Measurements from ENCODE around the gene PLBD2. TPM values are rescaled to one million over a fixed set of nuclear protein-coding genes. Genes with fewer than 3 reads are reported as not detected.

PLBD2 gene
- total RNA-seq, 2 experiments from 2014 or later = 3.4 to 14.4 TPM

DNA sequence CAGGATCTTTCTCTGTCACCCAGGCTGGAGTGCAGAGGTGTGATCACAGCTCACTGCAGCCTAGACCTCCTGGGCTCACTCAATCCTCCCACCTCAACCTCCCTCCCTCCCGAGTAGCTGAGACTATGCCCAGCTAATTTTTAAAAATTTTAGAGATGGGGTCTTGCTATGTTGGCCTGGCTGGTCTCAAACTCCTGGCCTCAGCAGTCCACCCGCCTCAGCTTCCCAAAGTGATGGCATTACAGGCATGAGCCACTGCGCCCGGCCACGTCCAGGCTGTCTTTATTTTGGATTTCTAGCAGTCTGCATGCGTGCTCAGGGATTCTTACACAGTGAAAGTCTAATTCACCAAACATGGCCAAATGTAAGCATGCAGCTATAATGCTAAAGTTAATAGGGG is 41.3 kb upstream of the PLBD2 start:
- Histone ChIP-seq H3K9me2 (ENCODE audit: insufficient read depth, low read length) (no peaks in the 10 kb centered on the region), H3K4me2 (ENCODE audit: low read length) (no peak overlapping the region), H3K4me1 (ENCODE audit: insufficient read depth, low read length, poor library complexity, severe bottlenecking) (peaks cover 21% of the 10 kb centered on the region), H3K9me3 (ENCODE audit: low read length) (no peaks in the 10 kb centered on the region), H2AFZ (ENCODE audit: low read length) (no peak overlapping the region), H3K36me3 (ENCODE audit: insufficient read depth, low read length) (peaks cover 97% of the 10 kb centered on the region), H4K20me1 (ENCODE audit: insufficient read depth, low read length) (no peaks in the 10 kb centered on the region), H3K4me3 (ENCODE audit: low read depth, low read length, poor library complexity, severe bottlenecking) (no peak overlapping the region), H3K27ac (ENCODE audit: low read depth, low read length, poor library complexity, severe bottlenecking) (no peak overlapping the region), H3K79me2 (ENCODE audit: insufficient read depth, low read depth, low read length) (no peaks in the 10 kb centered on the region)
- POLR2A ChIA-PET = interaction anchor here (0.5 kb wide), 1 partner anchor 120 kb away, joined by 3 read pairs; no protein-coding TSS in a partner anchor
- intact Hi-C loops (cut with micrococcal nuclease; ENCODE audit: unreplicated experiment) = no loop called here
- BruUV-seq (replicated peaks) = no TSS peak
- DNase-seq (ENCODE audit: low spot score) = no peak
- CTCF ChIA-PET (ENCODE audit: unreplicated experiment) = no interaction called here
- no peak for TF ChIP-seq EZH2phosphoT487 (IDR thresholded peaks at IDR 0.05; ENCODE audit: borderline replicate concordance, low read depth, low read length)
- TF ChIP-seq CTCF (conservative IDR thresholded peaks at IDR 0.05; ENCODE audit: low read length) = no peak

DNA sequence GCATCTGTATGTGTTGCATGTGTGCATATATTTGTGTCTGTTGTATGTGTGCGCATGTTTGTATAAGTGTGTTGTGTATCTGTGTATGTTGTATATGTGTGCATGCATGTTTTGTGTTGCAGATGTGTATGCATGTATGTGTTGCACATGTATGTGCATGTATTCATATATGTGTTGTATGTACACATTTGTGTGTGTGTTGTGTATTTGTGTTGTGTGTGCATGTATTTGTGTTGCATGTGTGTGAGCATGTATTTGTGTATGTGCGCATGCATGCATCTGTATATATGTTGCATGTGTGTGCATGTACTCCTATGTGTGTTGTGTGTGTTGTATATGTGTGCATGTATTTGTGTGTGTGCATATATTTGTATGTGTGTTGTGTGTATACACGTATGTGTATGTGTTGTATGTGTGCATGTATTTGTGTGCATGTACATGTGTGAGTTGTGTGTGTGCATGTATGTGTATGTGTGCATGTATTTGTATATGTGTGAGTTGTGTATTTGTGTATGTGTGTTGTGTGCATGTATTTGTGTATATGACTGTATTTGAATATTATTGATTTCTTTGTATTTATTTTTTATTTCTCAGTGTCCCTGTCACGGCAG is 40.2 kb upstream of the PLBD2 start:
- no peak for DNase-seq (ENCODE audit: low spot score)
- H3K4me3 ChIP-seq (ENCODE audit: low read depth, low read length, poor library complexity, severe bottlenecking) = no peak overlapping the region
- no peak for TF ChIP-seq CTCF (conservative IDR thresholded peaks at IDR 0.05; ENCODE audit: low read length)
- TF ChIP-seq EZH2phosphoT487 (IDR thresholded peaks at IDR 0.05; ENCODE audit: borderline replicate concordance, low read depth, low read length) = no peak
- H4K20me1 ChIP-seq (ENCODE audit: insufficient read depth, low read length) = no peaks in the 10 kb centered on the region
- intact Hi-C loops (cut with micrococcal nuclease; ENCODE audit: unreplicated experiment) = no loop called here
- H3K79me2 ChIP-seq (ENCODE audit: insufficient read depth, low read depth, low read length) = peaks cover 6% of the 10 kb centered on the region; the same call in 1 of the 2 replicates
- no peak overlapping the region for H3K4me2 ChIP-seq (ENCODE audit: low read length)
- ChIA-PET CTCF (ENCODE audit: unreplicated experiment) (no interaction called here), POLR2A (interaction anchor here (1.0 kb wide), 1 partner anchor 13 kb away, joined by 3 read pairs; no protein-coding TSS in a partner anchor)
- peaks cover 97% of the 10 kb centered on the region for H3K36me3 ChIP-seq (ENCODE audit: insufficient read depth, low read length)
- H3K9me3 ChIP-seq (ENCODE audit: low read length) = no peaks in the 10 kb centered on the region
- no TSS peak for BruUV-seq (replicated peaks)
- no peak overlapping the region for H2AFZ ChIP-seq (ENCODE audit: low read length)
- H3K4me1 ChIP-seq (ENCODE audit: insufficient read depth, low read length, poor library complexity, severe bottlenecking) = peaks cover 14% of the 10 kb centered on the region
- no peaks in the 10 kb centered on the region for H3K9me2 ChIP-seq (ENCODE audit: insufficient read depth, low read length)
- H3K27ac ChIP-seq (ENCODE audit: low read depth, low read length, poor library complexity, severe bottlenecking) = no peak overlapping the region

DNA sequence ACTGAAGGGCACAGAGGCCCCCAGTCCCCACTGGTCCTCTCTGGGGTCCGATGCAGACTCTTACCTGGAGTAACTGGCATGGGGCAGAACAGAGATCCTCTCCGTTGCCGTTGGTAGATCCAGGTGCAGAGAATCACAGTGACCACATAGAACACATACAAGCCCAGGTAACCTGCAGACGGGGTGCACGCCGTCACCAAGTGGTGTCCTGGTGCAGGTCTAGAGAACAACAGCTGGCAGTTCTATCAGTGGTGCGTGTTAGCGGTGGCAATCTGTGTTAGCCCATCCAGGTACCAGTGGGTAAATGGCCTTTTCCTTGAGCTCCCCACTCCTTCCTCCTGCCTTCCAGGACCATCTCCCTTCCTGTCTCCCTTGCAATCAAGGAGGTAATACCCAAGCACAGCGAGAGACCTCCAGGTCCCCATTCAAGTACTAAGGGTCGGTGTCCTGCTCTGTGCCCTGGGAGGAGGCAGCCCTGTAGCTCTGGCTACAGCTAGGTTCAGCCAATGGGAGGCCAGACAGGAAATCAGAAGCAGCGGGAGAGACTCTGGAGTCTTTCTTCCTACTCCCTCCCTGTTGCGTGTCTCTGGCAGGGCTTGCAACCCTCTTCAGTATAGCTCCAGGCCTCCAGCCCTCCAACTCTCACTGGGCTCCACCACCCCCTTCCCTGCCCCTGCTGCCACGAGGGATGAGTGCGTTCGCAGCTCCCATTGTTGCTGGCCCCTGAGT is 39.3 kb upstream of the PLBD2 start:
- H3K79me2 ChIP-seq (ENCODE audit: insufficient read depth, low read depth, low read length) = peaks cover 6% of the 10 kb centered on the region; the same call in 1 of the 2 replicates
- no peaks in the 10 kb centered on the region for H3K9me3 ChIP-seq (ENCODE audit: low read length)
- POLR2A ChIA-PET = interaction anchor here (0.5 to 1.0 kb wide), 3 partner anchors 12 to 134 kb away, joined by 3 to 8 read pairs (median 4); partner anchors contain the start of genes DDX54 and RITA1
- no peaks in the 10 kb centered on the region for H4K20me1 ChIP-seq (ENCODE audit: insufficient read depth, low read length)
- peaks cover 7% of the 10 kb centered on the region for H3K4me1 ChIP-seq (ENCODE audit: insufficient read depth, low read length, poor library complexity, severe bottlenecking)
- TF ChIP-seq CTCF (conservative IDR thresholded peaks at IDR 0.05; ENCODE audit: low read length) (no peak), EZH2phosphoT487 (IDR thresholded peaks at IDR 0.05; ENCODE audit: borderline replicate concordance, low read depth, low read length) (no peak)
- no peak overlapping the region for H2AFZ ChIP-seq (ENCODE audit: low read length)
- CTCF ChIA-PET (ENCODE audit: unreplicated experiment) = no interaction called here
- no TSS peak for BruUV-seq (replicated peaks)
- peaks cover 99% of the 10 kb centered on the region for H3K36me3 ChIP-seq (ENCODE audit: insufficient read depth, low read length)
- H3K4me3 ChIP-seq (ENCODE audit: low read depth, low read length, poor library complexity, severe bottlenecking) = no peak overlapping the region
- no peaks in the 10 kb centered on the region for H3K9me2 ChIP-seq (ENCODE audit: insufficient read depth, low read length)
- H3K4me2 ChIP-seq (ENCODE audit: low read length) = no peak overlapping the region
- H3K27ac ChIP-seq (ENCODE audit: low read depth, low read length, poor library complexity, severe bottlenecking) = no peak overlapping the region
- intact Hi-C loops (cut with micrococcal nuclease; ENCODE audit: unreplicated experiment) = no loop called here
- DNase-seq (ENCODE audit: low spot score) = no peak

Data from OCI-LY7 (cell line).